GM18858 (cell line): ENCODE measurements around the gene EEF1AKMT2.
A peak's percentile ranks its signal among the peaks of the same experiment; 100 is the strongest.
"Not testable (repeated sequence)": the region's sequence is repeated elsewhere in the genome, so short reads cannot be mapped to it uniquely, and the experiment has no call there.

Experiments
- ATAC-seq: cut with Tn5 transposase; IDR thresholded peaks from one replicate; pipeline ENCODE4 v1.9.1; 2021; ENCODE audit not compliant: unreplicated experiment

EEF1AKMT2 gene

DNA sequence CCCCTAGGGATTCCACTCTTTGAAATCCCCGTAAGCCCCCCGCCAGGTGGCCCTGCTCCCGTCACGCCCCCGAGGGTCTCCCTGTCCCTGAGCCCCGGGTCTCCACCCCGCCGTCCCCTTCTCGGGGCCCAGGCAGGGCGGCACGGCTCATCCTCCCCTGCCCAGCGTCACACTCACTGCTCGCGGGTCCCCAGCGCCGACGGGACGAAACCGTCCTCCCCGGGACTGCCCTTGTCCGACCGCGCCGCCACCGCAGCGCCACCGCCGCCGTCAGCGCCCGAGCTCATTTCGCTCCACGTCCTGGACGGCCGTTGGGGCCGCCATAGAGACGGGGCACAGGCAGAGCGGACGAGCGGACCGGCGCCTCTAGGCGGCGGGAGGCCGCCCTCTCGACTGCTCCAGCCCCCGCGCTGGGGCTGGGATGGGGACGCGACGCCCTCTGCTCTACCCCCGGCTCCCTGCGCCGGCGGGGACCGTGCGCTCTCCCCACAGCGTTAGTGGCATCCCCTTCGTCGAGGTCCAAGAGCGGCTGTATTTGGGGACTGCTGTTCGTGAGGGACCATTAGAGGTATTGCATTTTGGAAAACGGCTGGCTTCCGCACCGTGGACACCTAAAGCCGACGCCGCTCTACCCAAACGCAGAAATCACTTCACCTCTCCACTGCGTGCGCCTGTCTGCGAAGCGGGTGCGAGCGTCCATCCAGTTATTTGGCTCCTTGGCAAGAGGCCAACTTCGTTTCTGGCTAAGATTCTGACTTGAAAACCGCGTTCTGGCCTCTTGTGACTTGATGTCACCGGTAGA lies at the start of gene EEF1AKMT2:
EEF1AKMT2 (minus strand) TSS at position 341 of the 802 bp plus-strand sequence; CDS start at position 287, 54 bp downstream.
- ATAC-seq: peak; percentile 76

DNA sequence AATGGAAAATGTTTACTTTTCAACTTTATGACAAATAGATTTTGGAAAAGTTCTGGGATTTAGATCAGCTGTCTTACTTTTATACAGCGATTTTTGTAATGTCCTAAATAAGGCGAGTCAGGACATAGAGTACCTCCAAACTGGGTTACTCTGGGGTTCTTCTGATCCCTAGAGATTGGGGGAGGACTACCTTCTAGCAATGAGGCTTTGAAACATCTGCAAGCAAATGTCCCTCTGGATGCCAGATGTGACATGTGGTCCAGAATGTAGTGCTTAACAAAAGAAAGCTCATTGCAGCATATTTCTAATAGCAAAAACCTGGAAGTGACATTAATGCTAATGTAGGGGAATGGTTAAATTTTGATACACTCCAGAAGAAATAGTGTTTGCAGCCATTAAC lies 46.0 kb upstream of the EEF1AKMT2 start:
- ATAC-seq: no peak

DNA sequence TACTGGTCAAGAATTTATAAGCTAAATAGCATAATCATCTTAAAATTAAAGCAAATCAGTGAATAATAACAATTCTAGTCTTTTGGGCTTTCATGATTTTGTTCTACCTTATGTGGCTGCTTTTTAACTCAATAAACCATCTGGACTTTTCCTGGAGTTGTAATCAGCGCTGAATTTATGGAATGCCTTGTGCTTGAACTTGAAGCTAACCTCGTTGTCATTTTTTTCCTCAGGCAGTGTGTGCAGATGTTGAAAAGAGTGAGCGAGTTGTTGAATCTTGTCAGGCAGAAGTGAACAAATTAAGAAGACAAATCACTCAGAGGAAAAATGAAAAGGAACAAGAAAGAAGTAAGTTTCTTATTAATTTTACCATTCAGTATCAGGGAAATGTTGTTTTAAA lies 39.4 kb upstream of the EEF1AKMT2 start:
- ATAC-seq: no peak

DNA sequence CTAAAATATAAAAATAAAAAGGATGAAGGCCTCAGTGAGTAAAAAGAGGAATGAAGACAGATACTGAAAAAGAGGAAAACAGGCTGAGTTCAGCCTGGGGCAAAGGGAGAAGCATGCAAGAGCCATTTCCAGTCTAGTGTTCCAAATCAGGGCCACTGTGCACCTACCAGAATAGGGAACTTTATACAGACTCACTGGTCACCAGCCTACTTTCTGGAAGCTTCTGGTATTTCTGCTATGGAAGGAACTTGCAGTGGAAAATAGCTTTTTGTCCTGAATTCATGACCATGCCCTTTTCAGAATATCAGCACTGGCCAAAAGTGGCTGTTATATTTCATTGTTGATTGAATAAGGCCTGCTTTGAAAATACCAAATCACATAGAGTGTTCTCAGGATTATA lies 38.8 kb upstream of the EEF1AKMT2 start:
- ATAC-seq: no peak

DNA sequence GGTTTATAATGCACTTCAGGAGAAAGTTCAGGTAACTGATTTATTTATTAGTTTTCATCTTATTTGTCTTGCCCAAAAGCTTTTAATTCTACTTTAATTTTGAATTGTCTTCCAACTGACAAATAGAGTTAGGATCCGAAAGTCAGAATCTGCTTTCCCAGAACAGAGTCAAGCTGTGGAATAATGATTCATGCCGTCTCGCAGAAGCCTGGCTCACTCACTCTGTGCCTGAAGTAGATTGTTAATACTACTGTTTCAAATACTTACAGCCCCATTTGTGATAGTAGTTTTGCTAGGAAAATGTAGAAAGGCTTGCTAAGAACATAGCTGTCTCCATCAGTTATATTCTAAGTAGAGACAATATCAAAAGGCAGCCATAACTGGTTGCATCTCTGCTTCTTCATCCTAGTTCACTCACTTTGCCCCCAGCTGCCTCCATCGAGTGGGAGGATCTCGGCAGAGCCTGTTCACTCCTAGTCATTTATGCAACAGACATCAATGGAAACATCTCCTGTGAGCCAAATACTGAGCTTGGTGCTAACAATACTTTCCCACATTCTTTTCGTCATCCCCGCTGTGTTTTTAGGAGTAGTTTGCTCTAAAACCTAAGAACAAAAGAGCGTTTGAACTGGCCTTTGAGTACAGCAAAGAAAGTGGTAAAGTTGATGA lies 37.9 kb upstream of the EEF1AKMT2 start:
- no peak for ATAC-seq

DNA sequence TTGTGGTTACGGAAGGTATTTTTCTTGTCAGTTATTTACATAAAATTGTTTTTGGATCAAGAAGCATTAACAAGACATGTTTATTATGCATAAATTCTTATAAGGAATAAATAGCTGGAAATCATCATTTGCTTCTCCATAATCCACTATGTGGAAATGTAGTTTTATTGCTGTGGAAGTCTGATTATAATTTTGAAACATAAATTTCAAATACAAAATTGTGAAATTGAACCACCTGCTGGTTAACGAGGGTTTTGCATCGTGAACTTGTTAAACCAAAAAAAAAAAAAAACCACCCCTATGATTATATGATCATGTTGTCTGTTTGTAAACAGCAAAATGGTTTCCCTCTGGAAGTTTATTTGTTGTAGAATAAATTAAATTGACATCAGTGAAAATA lies 35.8 kb upstream of the EEF1AKMT2 start:
- no peak for ATAC-seq

DNA sequence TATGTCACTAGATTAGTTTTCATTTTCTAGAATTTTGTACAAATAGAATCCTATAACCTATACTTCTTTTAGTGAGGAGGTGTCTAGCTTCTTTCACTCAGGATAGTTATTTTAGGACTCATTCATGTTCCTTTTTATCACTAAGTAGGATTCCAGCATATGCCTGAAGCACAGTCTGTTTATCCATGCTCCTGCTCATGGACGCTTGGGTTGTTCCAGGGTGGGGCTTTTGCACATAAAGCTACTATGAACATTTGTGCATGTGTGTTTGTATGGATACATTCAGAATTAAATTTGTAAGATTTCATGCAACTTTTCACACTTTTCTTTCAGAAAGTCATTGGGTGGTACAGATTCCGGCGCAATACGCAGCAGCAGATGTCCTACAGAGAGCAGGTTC lies 34.6 kb upstream of the EEF1AKMT2 start:
- no peak for ATAC-seq

DNA sequence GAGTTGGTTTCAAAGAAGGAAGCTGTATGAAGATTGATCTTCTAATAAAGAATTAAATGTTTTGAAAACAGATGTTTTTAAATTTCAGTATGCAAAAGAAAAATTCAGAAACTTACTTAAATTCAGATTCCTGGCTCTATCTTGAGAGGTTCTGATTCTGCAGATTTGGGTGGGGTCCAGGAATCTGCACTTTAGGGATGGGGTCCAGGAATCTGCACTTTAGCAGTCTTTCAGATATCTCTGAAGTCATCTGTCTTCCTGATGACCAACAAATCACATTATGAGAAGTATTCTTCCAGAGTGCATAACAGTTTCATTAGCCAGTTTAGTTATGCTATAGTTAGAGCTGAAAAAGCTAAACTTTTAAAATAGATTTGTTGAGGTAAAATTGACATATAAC lies 34.0 kb upstream of the EEF1AKMT2 start:
- no peak for ATAC-seq

DNA sequence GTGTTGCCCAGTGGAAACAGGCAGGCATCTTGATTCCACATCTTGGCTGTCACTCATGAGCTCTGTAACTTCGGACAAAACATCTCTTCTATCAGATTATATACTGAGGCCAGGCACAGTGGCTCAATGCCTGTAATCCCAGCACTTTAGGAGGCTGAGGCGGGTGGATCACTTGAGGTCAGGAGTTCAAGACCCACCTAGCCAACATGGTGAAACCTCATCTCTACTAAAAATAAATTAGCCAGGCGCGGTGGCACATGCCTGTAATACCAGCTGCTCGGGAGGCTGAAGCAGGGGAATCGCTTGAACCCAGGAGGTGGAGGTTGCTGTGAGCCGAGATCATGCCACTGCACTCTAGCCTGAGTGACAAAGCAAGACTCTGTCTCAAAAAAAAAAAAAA lies 33.2 kb upstream of the EEF1AKMT2 start:
- not testable (repeated sequence) for ATAC-seq

DNA sequence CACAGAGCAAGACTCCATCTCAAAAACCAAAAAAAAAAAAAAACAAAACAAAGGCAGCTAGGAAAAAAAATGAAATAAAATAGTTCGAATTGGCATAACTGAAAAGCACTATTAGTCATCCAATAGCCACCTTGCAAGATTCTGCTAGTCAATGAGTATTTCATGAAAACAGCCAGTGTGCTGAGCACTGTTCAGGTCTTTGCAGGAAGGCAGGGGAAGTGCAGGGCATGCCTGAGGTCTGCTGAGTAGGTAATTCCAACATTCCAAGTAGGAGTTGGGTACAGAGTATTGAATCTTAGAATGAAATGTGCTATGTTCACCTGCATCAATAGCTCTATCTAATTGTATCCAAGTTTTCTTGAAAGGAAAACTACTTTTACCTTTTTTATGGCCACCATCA lies 32.8 kb upstream of the EEF1AKMT2 start:
- ATAC-seq: no peak

DNA sequence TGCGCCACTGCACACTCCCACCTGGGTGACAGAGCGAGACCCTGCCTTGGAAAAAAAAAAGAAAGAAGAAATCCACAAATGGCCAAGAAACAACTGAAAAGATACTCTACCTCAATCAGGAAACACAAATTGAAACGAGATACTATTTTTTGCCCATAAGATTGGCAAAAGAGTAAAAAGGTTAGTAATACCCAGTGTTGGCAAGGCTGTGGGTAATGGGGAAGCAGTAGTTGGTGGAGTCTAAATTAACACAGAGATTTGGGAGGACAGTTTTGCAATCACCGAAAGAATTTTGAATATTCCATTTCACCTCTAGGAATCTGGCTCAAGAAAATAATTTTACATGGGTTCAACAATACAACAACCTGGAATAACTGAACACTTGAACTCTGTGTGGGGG lies 29.8 kb upstream of the EEF1AKMT2 start:
- ATAC-seq: no peak

DNA sequence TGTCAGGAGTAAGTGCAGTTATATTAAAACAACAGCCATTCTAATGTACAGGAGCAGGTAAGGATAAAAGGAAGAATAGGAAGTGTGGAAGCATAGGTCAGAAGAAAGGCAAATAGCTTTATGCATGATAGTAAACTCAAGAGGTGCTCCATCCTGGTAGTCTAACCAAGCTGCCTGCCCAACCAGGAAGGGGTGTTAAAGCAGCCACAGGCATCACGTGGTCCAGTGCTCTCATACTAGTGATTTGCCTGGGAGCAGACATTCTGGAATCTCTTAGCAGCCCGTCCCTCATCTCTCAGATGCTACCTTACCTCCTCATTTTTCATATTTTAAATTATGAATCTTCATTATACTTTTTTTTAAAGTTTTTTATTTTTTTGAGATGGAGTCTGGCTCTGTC lies 28.4 kb upstream of the EEF1AKMT2 start:
- ATAC-seq: no peak

DNA sequence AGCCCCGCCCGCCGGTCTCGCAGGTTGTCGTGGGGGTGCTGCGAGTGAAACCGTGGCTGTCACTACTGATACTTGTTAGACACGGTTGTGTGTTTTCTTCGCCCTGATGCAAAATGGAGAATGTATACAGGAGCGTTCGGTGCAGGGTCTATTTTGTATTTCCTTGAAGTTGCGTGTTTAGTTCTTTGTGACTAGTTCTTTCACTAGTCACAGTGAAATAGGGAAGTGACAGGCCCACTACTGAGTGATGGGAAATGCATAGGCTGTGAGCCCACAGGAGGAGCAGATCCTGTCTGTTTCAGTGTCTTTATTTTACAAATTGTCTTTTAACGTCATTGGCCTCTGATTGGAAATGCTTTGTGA lies 10.6 kb upstream of the EEF1AKMT2 start:
- ATAC-seq: peak; percentile 44

DNA sequence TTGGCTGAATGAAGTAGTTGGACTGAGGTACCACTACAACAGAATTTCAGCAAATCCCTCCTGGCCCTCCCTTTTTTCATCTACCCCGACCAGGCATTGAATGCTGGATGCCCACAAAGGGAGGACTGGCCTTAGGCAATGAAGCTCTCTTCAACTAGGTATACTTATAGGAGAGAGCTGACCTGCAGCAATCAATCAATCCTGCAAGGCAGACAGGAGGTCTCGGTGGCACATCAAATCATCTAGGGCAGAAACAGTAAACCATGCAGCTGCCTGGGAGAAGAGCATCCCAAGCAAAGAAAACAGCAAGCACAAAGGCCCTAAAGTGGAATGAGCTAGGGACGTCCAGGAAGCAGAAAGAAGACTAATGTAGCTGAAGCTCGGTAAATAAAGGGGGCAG lies 7.5 kb upstream of the EEF1AKMT2 start:
- no peak for ATAC-seq

DNA sequence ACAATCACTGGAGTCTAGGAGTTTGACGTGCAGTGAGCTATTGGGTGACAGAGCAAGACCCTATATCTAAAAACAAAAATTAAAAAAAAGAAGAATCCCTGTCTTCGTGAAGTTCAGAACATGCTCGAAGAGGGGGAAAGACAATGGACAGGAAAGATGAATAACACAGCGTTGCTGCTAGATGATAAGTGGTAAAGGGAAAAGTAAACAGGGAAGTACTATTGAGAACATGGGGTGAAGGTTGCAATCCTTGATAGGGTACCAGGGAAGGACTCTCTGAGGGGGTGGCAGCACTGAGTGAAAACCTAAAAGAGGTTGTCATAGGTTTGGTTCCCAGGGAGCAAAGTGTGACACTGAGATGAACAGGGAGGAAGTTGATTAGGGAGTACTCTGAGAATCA lies 7.1 kb upstream of the EEF1AKMT2 start:
- no peak for ATAC-seq

DNA sequence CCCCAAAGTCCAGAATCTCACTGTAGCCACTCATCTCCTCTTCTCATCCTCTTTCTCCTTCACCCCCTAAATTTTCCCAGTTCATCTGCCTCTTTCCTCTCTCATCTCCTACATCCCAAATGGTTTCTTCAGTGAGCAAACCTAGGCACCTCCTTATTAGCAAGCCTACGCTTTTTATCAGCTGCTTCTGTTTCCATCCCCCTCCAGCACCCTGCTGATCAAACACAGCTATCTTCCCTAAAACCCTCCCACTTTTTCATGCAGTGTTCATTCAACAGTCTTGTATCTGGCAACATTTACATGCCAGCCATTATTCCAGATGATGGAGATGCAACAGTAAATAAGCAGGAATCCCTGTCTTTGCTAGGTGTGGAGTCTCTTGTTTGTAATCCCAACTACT lies 6.7 kb upstream of the EEF1AKMT2 start:
- ATAC-seq: no peak

DNA sequence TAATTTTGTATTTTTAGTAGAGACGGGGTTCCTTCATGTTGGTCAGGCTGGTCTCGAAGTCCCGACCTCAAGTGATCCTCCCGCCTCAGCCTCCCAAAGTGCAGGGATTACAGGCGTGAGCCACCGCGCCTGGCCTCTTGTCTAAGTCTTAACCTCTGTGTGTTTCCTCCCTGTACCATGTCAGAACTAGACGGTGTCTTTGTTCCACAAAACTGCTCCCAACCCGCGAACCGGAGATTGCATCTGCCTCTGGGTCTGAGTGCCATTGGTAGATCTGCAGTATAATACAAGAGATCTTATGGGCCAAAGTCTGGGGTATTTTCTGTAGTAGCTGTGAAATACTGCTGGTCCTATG lies 1.3 kb upstream of the EEF1AKMT2 start:
- ATAC-seq: no peak

DNA sequence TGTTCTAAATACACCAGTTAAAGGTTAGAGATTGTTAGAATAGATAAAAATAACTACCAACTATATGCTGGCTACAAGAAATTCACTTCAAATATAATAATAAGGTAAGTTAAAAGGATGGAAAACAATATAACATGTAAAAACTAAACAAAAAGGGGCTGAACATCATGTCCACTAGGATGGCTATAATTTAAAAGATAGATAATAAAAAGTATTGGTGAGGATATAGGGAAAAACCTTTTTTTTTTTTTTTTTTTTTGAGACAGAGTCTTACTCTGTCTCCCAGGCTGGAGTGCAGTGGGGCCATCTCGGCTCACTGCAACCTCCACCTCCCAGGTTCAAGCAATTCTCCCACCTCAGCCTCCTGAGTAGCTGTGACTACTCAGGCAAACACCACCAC lies 8.8 kb downstream of the EEF1AKMT2 start:
- not testable (repeated sequence) for ATAC-seq

DNA sequence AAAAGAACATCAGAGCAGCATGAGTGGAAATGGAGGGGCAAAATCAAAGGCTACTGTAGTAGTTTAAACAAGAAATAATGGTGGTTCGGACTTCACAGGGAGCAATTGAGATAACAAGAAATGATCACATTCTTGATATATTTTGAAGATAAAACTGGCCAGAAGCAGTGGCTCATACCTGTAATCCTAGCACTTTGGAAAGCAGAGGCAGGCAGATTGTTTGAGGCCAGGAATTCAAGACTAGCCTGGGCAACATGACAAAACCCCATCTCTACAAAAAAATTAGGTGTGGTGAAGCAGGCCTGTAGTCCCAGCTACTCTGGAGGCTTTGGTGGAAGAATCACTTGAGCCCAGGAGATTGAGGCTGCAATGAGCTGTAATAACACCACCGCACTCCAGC lies 22.9 kb downstream of the EEF1AKMT2 start:
- ATAC-seq: no peak

DNA sequence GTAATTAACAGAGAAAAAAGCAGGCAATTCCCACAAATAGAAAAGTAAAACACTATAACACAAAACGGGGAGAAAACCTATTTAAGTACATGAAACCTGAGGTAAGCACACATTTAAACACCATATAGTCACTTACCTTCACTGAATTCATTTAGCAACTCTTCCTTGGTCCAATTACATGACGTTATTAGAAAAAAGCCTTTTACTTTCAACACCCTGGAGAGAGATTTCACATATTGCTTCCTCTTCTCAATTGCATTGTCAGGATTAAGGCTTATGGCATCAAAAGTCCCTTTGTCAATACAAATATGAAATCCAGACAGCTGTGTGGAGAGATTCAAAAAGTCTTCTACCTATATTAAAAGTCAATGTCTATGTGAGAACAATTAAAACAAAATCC lies 26.4 kb downstream of the EEF1AKMT2 start:
- ATAC-seq: no peak

DNA sequence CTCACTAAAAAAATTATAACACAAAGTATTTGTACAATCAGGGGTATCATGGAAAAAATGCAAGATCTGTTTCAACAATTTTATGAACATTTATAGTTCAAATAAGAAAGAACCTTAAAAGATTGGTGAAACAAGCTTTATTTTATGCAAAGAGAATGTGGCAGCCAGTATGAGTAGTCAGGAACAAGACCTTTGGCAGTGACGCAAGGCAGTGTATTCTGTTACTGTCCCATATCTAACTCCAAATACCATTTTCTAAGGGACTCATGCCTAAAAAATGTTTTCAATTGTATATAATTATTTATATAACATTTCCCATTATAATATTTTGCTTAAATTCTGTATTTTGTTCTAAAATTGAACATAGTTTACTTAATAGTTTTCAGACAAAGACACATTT lies 28.4 kb downstream of the EEF1AKMT2 start:
- ATAC-seq: no peak

DNA sequence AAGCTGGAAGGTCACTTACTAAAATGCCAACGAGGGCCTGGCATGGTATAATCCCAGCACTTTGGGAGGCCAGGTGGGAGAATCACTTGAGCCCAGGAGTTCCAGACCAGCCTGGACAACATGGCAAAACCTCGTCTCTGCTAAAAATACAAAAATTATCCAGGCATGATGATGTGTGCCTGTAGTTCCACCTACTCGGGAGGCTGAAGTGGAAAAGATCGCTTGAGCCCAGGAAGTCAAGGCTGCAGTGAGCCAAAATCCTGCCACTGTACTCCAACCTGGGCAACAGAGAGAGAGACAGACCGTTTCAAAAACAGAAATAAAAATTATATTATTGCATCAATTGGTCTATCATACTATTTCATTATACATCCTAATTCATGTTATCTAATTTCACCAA lies 29.4 kb downstream of the EEF1AKMT2 start:
- no peak for ATAC-seq
